DMS79 (cell line): ENCODE data around the gene AMY1B.
"Not testable (repeated sequence)": the region's sequence is repeated elsewhere in the genome, so short reads cannot be mapped to it uniquely, and the experiment has no call there.

Experiments
- DNase-seq: peaks from one replicate; lab custom pipeline; 2025; lab: John Stamatoyannopoulos, UW

AMY1B gene

GRCh38 chr1:103696110-103696509 is at the start of gene AMY1B:
AMY1B (minus strand) TSS chr1:103696210; CDS start chr1:103695639, 571 bp downstream.
- DNase-seq: not testable (repeated sequence)

- DNase-seq: not testable (repeated sequence)
Observed at GRCh38 chr1:103745040-103745439, 49.0 kb upstream of the AMY1B start.

- not testable (repeated sequence) for DNase-seq
Observed at GRCh38 chr1:103744449-103744848, 48.4 kb upstream of the AMY1B start.

- not testable (repeated sequence) for DNase-seq
Observed at GRCh38 chr1:103738031-103738430, 42.0 kb upstream of the AMY1B start.

- not testable (repeated sequence) for DNase-seq
Observed at GRCh38 chr1:103735334-103735733, 39.3 kb upstream of the AMY1B start.

GRCh38 chr1:103721473-103721872 is 25.5 kb upstream of the AMY1B start:
- not testable (repeated sequence) for DNase-seq

- not testable (repeated sequence) for DNase-seq
Observed at GRCh38 chr1:103717404-103717803, 21.4 kb upstream of the AMY1B start.

- DNase-seq: not testable (repeated sequence)
Observed at GRCh38 chr1:103710381-103710780, 14.4 kb upstream of the AMY1B start.

GRCh38 chr1:103707670-103708069 is 11.7 kb upstream of the AMY1B start:
- DNase-seq: not testable (repeated sequence)

GRCh38 chr1:103701256-103701655 is 5.2 kb upstream of the AMY1B start:
- not testable (repeated sequence) for DNase-seq

- DNase-seq: not testable (repeated sequence)
Observed at GRCh38 chr1:103700669-103701068, 4.7 kb upstream of the AMY1B start.

GRCh38 chr1:103697430-103697829 is 1.4 kb upstream of the AMY1B start:
- not testable (repeated sequence) for DNase-seq

- DNase-seq: not testable (repeated sequence)
Observed at GRCh38 chr1:103676335-103676734, 19.7 kb downstream of the AMY1B start.

- not testable (repeated sequence) for DNase-seq
Observed at GRCh38 chr1:103655460-103655859, 40.5 kb downstream of the AMY1B start, which contains the start of gene AMY1A. AMY1A (plus strand) TSS chr1:103655760; CDS start chr1:103656331, 571 bp downstream.

- not testable (repeated sequence) for DNase-seq
Observed at GRCh38 chr1:103654133-103654532, 41.9 kb downstream of the AMY1B start.

GRCh38 chr1:103650889-103651288 is 45.1 kb downstream of the AMY1B start:
- not testable (repeated sequence) for DNase-seq

GRCh38 chr1:103650305-103650704 is 45.7 kb downstream of the AMY1B start:
- DNase-seq: not testable (repeated sequence)

- DNase-seq: not testable (repeated sequence)
Observed at GRCh38 chr1:103643908-103644307, 52.1 kb downstream of the AMY1B start.

GRCh38 chr1:103641194-103641593 is 54.8 kb downstream of the AMY1B start:
- not testable (repeated sequence) for DNase-seq
